GM21723 (cell line): ENCODE results near the gene ATP6V1F.
A peak's percentile ranks its signal among the peaks of the same experiment; 100 is the strongest.

ENCODE experiments used
- ATAC-seq: cut with Tn5 transposase; IDR thresholded peaks from one replicate; pipeline ENCODE4 v1.9.1; 2021; ENCODE audit warnings: mild to moderate bottlenecking, moderate library complexity; ENCODE audit not compliant: unreplicated experiment

The ATP6V1F gene

GRCh38 chr7:128867241-128867640 is 4.6 kb downstream of the ATP6V1F start:
- no peak for ATAC-seq

GRCh38 chr7:128867842-128868623 is 5.4 kb downstream of the ATP6V1F start:
- no peak for ATAC-seq

- ATAC-seq: no peak
These were observed 6.0 kb downstream of the ATP6V1F start for GRCh38 chr7:128868624-128869137.

DNA sequence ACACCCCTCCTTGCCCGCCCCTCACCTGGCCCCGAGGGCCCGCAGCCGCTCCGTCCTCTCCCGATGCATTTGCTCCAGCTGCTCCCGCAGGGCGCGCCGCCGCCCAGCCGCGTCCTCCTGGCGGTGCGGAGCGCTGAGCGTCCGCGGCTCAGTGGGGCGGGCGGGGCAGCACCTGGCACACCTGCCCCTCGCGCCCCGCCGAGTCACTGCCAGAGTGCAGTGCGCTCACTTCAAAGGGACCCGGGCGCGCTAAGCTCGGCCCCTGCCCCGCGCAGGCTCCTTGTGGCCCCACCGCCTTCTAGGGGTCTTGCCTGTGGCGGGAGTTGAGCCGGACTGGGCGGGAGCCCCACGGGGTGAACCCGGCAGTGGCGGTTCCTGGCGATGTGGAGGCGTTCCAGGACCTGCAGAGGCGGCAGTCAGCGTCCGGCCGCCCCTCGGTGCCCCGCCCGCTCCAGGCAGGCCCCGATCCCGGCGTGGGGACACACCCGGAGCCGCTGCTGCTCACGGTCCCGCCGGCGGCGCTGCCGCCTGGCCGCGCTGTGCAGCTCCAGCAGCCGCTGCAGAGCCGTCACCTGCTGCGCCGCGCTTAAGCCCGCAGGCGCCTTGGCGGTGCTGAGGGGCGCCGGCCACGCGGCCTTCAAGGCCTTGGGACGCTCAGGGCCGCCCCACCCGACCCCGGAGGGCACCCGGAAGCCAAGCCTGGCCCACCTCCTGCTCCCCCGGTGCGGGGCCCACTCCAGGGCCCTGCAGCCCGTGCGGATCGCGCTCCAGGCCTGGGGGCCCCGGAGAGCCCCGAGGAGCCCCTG is 6.7 kb downstream of the ATP6V1F start:
- peak; percentile 68 for ATAC-seq

DNA sequence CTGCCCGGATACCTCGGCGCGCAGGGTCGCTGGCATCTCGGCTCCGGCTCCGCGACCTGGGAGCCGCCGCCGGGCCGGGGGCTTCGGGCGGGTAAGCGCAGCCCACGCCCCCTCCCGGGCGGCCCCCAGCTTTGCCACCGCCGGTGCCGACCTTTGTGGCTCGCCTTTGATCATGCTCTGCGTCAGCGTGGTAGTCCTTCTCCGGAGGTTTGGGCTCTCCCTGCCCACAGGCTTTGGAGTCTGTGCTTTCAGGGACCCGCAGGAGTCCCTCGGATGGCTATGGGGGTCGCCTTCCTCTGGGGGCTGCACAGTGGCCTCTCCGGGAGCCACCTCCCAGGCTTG is 7.3 kb downstream of the ATP6V1F start:
- ATAC-seq: peak; percentile 10

GRCh38 chr7:128871050-128871449 is 8.4 kb downstream of the ATP6V1F start:
- ATAC-seq: no peak

- no peak for ATAC-seq
These were observed 9.8 kb downstream of the ATP6V1F start for GRCh38 chr7:128872394-128872824.

GRCh38 chr7:128873234-128873633 is 10.6 kb downstream of the ATP6V1F start:
- no peak for ATAC-seq

DNA sequence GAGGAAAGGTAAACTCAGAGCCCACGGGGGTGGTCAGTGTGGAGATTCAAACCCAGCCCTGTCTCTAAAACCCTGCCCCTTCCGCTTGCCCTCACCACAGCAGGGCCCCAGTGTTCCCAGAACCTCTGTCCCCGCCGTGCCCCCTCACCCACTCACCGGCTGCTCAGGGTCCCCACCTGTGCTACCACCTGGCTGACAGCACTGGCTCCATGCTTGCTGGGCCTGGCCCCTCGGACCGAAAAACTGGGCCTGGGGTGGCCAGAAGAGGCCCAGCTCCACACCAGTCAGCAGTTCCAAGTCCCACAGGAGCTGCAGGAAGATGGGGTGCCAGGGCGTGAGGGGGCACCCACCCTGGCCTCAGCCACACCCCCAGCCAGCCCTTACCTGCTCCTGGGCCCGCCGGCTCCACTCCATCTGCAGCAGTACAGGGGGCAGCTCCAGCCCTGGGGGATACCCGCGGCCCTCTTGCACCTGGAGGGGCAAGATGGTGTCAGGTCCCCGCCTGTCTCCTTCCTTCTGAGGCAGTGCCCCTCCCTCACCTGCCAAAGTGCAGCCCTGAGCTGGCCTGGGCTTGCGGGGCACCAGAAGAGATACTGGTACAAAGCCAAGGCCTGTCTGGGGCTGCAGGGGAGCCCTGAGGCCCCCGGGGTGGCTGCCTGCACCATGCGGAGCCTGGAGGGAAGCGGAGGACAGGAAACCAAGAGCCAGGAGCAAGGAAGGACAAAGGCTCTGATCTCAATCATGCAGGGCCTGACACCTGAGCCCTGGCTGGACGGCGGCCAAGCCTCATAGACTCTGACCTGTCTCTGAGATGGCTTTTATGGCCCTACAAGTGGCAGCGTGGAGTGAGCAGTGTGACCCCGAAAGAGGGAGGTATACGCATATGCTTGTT is 11.7 kb downstream of the ATP6V1F start:
- ATAC-seq: no peak

GRCh38 chr7:128875523-128875948 is 12.9 kb downstream of the ATP6V1F start:
- no peak for ATAC-seq

DNA sequence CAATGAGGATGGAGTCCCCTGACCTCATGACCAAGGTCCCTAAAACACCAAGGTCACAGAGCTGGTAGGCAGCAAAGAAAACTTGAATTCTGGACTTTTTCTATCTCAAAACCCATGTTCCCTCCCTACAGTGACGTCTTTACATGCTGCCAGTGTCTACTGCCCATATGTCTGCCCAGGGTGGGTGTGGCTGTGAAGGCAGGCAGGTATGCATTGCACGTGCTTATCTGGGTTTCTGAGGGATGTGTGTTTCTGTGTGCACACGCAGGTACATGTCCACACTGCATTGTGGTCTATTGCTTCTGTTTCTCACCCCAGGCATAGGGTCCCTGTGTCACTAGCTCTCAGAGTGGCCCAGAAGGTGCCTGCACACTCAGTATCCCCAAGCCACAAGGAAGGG is 13.5 kb downstream of the ATP6V1F start:
- ATAC-seq: no peak

- ATAC-seq: no peak
These were observed 13.9 kb downstream of the ATP6V1F start for GRCh38 chr7:128876586-128876977.

- no peak for ATAC-seq
These were observed 14.5 kb downstream of the ATP6V1F start for GRCh38 chr7:128876978-128877755.

- no peak for ATAC-seq
These were observed 15.1 kb downstream of the ATP6V1F start for GRCh38 chr7:128877756-128878120.

- ATAC-seq: no peak
These were observed 15.8 kb downstream of the ATP6V1F start for GRCh38 chr7:128878226-128879105.

DNA sequence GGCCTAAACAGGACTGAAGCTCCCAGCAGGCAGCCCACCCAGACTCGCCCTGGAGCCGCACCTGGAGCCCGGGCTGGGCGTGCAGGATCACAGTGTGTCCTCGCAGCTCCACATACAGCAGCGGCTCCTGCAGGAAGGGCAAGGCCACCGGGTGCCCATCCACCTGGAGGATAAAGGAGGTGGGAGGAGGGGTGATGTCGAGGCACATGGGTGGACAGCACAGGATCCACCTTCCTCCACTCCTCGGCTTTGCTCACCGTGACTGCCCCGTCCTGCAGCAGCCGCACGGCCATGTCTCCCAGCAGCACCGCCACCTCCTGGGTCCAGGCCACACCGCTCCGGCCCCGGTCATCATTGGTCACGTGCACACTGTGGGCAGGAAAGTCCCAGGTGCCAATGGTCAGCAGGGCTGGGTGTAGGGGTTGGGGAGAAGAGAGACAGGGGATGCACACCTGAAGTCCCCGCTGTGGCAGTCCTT is 16.8 kb downstream of the ATP6V1F start:
- no peak for ATAC-seq

DNA sequence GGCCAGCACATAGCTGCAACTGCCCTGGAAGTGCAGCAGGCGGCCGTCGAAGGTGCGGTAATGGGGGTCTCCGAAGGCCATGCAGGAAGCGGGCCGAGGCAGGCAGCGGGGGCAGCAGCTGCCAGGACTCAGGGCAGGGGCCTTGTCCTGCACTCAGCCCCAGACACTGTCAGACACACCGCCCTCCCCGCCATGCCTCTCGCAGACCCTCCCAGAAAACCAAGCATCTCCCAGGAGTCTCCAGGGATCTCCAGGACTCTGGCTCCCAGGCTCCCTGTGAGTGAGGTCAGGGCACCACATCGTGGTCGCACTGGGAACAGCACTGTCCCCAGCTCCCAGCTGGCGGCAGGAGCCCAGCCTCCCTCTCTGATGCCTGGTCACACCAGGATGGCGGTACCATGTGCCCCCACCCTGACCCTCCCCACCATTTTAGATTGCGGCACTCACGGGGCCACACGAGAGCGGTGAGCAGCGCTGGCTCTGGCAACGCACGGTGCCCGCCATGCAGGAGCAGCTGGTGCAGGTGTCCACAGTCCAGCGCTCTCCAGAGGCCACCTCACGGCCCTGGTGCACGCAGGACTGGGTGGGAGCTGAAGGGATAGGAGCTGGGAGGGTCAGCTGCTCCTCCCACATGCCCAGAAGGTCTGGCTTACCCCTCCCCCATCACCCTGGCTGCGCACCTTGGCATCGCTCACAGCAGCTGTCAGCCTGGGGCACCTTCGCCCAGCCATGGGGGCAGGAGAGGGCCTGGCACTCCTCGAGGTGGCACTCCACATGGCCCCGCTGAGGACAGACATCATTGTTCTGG is 17.5 kb downstream of the ATP6V1F start:
- no peak for ATAC-seq

GRCh38 chr7:128880791-128881457 is 18.3 kb downstream of the ATP6V1F start:
- no peak for ATAC-seq
